Astrocyte (in vitro differentiated cells and primary cell): ENCODE data around the gene CADM1. TPM values are rescaled to one million over a fixed set of nuclear protein-coding genes. Genes with fewer than 3 reads are reported as not detected.
A peak's percentile ranks its signal among the peaks of the same experiment; 100 is the strongest.

Source experiments
- DNase-seq: peaks from one replicate; pipeline ENCODE4 v3.0.0-alpha.2; 2010; ENCODE audit warnings: low read depth
- FAIRE-seq: peaks from 2 replicates; lab custom pipeline; 2011; peaks lifted over from hg19 to GRCh38; lab: Jason Lieb, UNC
- H2AFZ ChIP-seq: 2 replicates; pipeline ENCODE4 v1.6.0; 2012; ENCODE audit warnings: low read depth, low read length, inconsistent platforms
- H3K27ac ChIP-seq: 2 replicates; pipeline ENCODE4 v1.5.1; 2011; ENCODE audit warnings: low read depth, low read length, inconsistent platforms
- H3K27me3 ChIP-seq: 2 replicates; pipeline ENCODE4 v1.6.0; 2011; ENCODE audit warnings: low read length, inconsistent platforms; ENCODE audit not compliant: insufficient read depth
- H3K36me3 ChIP-seq: 2 replicates; pipeline ENCODE4 v1.5.1; 2011; ENCODE audit warnings: low read length, inconsistent platforms; ENCODE audit not compliant: insufficient read depth
- H3K4me1 ChIP-seq: 2 replicates; pipeline ENCODE4 v1.5.1; 2011; ENCODE audit warnings: low read length, inconsistent platforms; ENCODE audit not compliant: insufficient read depth
- H3K4me2 ChIP-seq: 2 replicates; pipeline ENCODE4 v1.6.0; 2012; ENCODE audit warnings: low read length, inconsistent platforms
- H3K4me3 ChIP-seq: 2 replicates; pipeline ENCODE4 v1.5.1; 2011; ENCODE audit warnings: low read depth, mild to moderate bottlenecking, low read length, inconsistent platforms; ENCODE audit not compliant: insufficient read depth
- H3K79me2 ChIP-seq: 2 replicates; pipeline ENCODE4 v1.6.0; 2012; ENCODE audit warnings: mild to moderate bottlenecking, low read length, inconsistent platforms; ENCODE audit not compliant: insufficient read depth
- H3K9ac ChIP-seq: 2 replicates; pipeline ENCODE4 v1.6.0; 2012; ENCODE audit warnings: mild to moderate bottlenecking, low read length, inconsistent platforms
- H3K9me3 ChIP-seq: 2 replicates; pipeline ENCODE4 v1.5.1; 2012; ENCODE audit warnings: low read depth, mild to moderate bottlenecking, low read length, inconsistent platforms; ENCODE audit not compliant: insufficient read depth
- H4K20me1 ChIP-seq: 2 replicates; pipeline ENCODE4 v1.6.0; 2012; ENCODE audit warnings: low read length, inconsistent platforms; ENCODE audit not compliant: insufficient read depth
- H3K27ac Mint-ChIP-seq: one replicate; pipeline ENCODE4 v1.8.0; 2021; ENCODE audit warnings: mild to moderate bottlenecking, mixed read lengths; ENCODE audit not compliant: unreplicated experiment
- H3K27me3 Mint-ChIP-seq: one replicate; pipeline ENCODE4 v1.8.0; 2021; ENCODE audit warnings: low read depth, mixed read lengths; ENCODE audit not compliant: unreplicated experiment
- H3K36me3 Mint-ChIP-seq: one replicate; pipeline ENCODE4 v1.8.0; 2021; ENCODE audit warnings: low read depth, mixed read lengths; ENCODE audit not compliant: unreplicated experiment
- H3K4me1 Mint-ChIP-seq: one replicate; pipeline ENCODE4 v1.8.0; 2021; ENCODE audit warnings: low read depth, mixed read lengths; ENCODE audit not compliant: unreplicated experiment
- H3K4me3 Mint-ChIP-seq: one replicate; pipeline ENCODE4 v1.8.0; 2021; ENCODE audit warnings: mild to moderate bottlenecking, moderate library complexity, mixed read lengths; ENCODE audit not compliant: unreplicated experiment
- H3K9me3 Mint-ChIP-seq: one replicate; pipeline ENCODE4 v1.8.0; 2021; ENCODE audit warnings: mild to moderate bottlenecking, mixed read lengths; ENCODE audit not compliant: unreplicated experiment
- CTCF ChIP-seq: IDR thresholded peaks from 2 replicates; pipeline ENCODE4 v1.5.1; 2011; ENCODE audit warnings: low read depth, mild to moderate bottlenecking, inconsistent platforms, low read length, moderate library complexity; ENCODE audit not compliant: insufficient read depth
- EZH2 ChIP-seq: IDR thresholded peaks from 2 replicates; pipeline ENCODE4 v1.6.1; 2012; ENCODE audit warnings: mild to moderate bottlenecking, low read length, inconsistent platforms; ENCODE audit not compliant: insufficient read depth
- total RNA-seq: library from RNA; stranded (reverse); gene quantifications from 2 replicates; pipeline ENCODE4 v1.2.1, GENCODE V29; 2021

The CADM1 gene
- total RNA-seq, 1 donor from 2014 or later, result 414 TPM

DNA sequence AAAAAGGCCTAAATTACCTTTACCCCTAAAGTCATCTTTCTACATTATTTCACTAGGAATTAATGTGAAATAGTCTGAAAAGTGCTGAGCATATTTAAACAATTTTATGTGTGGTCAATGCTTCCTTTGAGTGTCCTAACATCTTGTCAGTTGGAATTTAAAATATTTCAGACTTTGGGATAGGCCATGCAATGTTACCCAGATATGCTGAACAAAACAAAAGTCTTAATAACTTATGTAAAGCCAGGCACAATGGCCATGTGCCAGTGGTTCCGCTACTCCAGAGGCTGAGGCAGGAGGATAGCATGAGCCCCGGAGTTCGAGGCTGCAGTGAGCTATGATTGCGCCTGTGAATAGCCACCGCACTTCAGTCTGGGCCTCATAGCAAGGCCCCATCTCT is 137.4 kb downstream of the CADM1 start:
- Histone ChIP-seq H3K4me3 (no peak overlapping the region), H2AFZ (no peak overlapping the region), H3K9ac (no peak overlapping the region), H3K4me2 (no peak overlapping the region), H3K9me3 (no peaks in the 10 kb centered on the region), H4K20me1 (no peaks in the 10 kb centered on the region), H3K79me2 (no peaks in the 10 kb centered on the region), H3K27ac (no peak overlapping the region), H3K4me1 (no peaks in the 10 kb centered on the region), H3K27me3 (no peaks in the 10 kb centered on the region), H3K36me3 (no peaks in the 10 kb centered on the region)
- FAIRE-seq (no peak), DNase-seq (peak; percentile 49)
- Mint-ChIP-seq H3K36me3 (peaks cover 6% of the 10 kb centered on the region), H3K27me3 (no peaks in the 10 kb centered on the region), H3K4me3 (no peak overlapping the region), H3K4me1 (peaks cover 29% of the 10 kb centered on the region), H3K9me3 (no peaks in the 10 kb centered on the region), H3K27ac (no peak overlapping the region)
- TF ChIP-seq EZH2 (no peak), CTCF (no peak)

GRCh38 chr11:115365907-115366306 is 138.3 kb downstream of the CADM1 start:
- Mint-ChIP-seq H3K27ac (no peak overlapping the region), H3K9me3 (no peaks in the 10 kb centered on the region), H3K36me3 (peaks cover 6% of the 10 kb centered on the region), H3K4me1 (peaks cover 30% of the 10 kb centered on the region), H3K27me3 (no peaks in the 10 kb centered on the region), H3K4me3 (no peak overlapping the region)
- Histone ChIP-seq H3K4me3 (no peak overlapping the region), H3K27ac (no peak overlapping the region), H3K4me1 (no peaks in the 10 kb centered on the region), H4K20me1 (no peaks in the 10 kb centered on the region), H3K36me3 (no peaks in the 10 kb centered on the region), H3K9ac (no peak overlapping the region), H3K4me2 (no peak overlapping the region), H3K9me3 (no peaks in the 10 kb centered on the region), H2AFZ (no peak overlapping the region), H3K27me3 (no peaks in the 10 kb centered on the region), H3K79me2 (no peaks in the 10 kb centered on the region)
- TF ChIP-seq CTCF (no peak), EZH2 (no peak)
- FAIRE-seq, result no peak
- no peak for DNase-seq

DNA sequence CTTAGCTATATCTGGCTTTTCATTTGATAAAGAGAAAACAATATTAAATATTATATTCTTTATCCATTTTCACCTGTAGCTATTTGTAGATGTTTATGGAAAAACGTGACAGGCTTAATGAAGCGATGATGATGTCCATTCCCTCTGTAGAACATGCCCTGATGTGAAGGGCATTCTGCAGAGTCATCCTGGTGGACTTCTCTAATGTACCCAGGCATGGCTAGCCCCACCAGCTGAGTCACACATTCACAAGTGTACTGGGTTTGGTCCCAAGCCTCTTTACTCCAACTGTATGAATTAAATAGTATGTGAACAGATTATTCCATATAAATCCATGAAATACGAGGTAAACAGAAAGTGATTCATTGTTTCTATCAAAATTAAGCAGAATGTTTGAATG is 139.3 kb downstream of the CADM1 start:
- H3K9me3 ChIP-seq, result no peaks in the 10 kb centered on the region
- no peak overlapping the region for H3K27ac ChIP-seq
- H3K9me3 Mint-ChIP-seq, result no peaks in the 10 kb centered on the region
- peaks cover 38% of the 10 kb centered on the region for H3K4me1 Mint-ChIP-seq
- H3K79me2 ChIP-seq, result no peaks in the 10 kb centered on the region
- TF ChIP-seq EZH2 (no peak), CTCF (no peak)
- FAIRE-seq, result no peak
- H3K4me2 ChIP-seq, result no peak overlapping the region
- H3K4me3 Mint-ChIP-seq, result no peak overlapping the region
- H3K36me3 Mint-ChIP-seq, result peaks cover 3% of the 10 kb centered on the region
- no peaks in the 10 kb centered on the region for H3K36me3 ChIP-seq
- H3K4me3 ChIP-seq, result no peak overlapping the region
- no peak overlapping the region for H3K9ac ChIP-seq
- no peak overlapping the region for H2AFZ ChIP-seq
- no peaks in the 10 kb centered on the region for H3K27me3 Mint-ChIP-seq
- no peaks in the 10 kb centered on the region for H3K4me1 ChIP-seq
- DNase-seq, result no peak
- H4K20me1 ChIP-seq, result no peaks in the 10 kb centered on the region
- H3K27me3 ChIP-seq, result no peaks in the 10 kb centered on the region
- H3K27ac Mint-ChIP-seq, result no peak overlapping the region
